Measurements from ENCODE around the gene VSNL1. TPM values are rescaled to one million over a fixed set of nuclear protein-coding genes. Genes with fewer than 3 reads are reported as not detected.

VSNL1 gene
- total RNA-seq, 1 donor from 2014 or later, result 2.1 TPM

- Mint-ChIP-seq H3K27me3 (ENCODE audit: low read depth) (no peaks in the 10 kb centered on the region), H3K36me3 (ENCODE audit: low read depth) (peaks cover 15% of the 10 kb centered on the region), H3K27ac (ENCODE audit: unreplicated experiment) (no peak overlapping the region), H3K4me1 (peaks cover 7% of the 10 kb centered on the region), H3K9me3 (no peaks in the 10 kb centered on the region), H3K4me3 (no peak overlapping the region)
- no peak for DNase-seq (ENCODE audit: low read depth, low spot score)
- TF ChIP-seq CTCF (conservative IDR thresholded peaks at IDR 0.05), result no peak
Measured at GRCh38 chr2:17664534-17664933, 124.0 kb downstream of the VSNL1 start.

- no peaks in the 10 kb centered on the region for H3K9me3 Mint-ChIP-seq
- peaks cover 10% of the 10 kb centered on the region for H3K36me3 Mint-ChIP-seq (ENCODE audit: low read depth)
- H3K27ac Mint-ChIP-seq (ENCODE audit: unreplicated experiment), result no peak overlapping the region
- H3K27me3 Mint-ChIP-seq (ENCODE audit: low read depth), result no peaks in the 10 kb centered on the region
- H3K4me3 Mint-ChIP-seq, result no peak overlapping the region
- no peak for TF ChIP-seq CTCF (conservative IDR thresholded peaks at IDR 0.05)
- no peaks in the 10 kb centered on the region for H3K4me1 Mint-ChIP-seq
- DNase-seq (ENCODE audit: low read depth, low spot score), result no peak
Measured at GRCh38 chr2:17667898-17668297, 127.4 kb downstream of the VSNL1 start.

- TF ChIP-seq CTCF (conservative IDR thresholded peaks at IDR 0.05), result no peak
- Mint-ChIP-seq H3K27ac (ENCODE audit: unreplicated experiment) (no peak overlapping the region), H3K4me3 (no peak overlapping the region), H3K9me3 (no peaks in the 10 kb centered on the region), H3K36me3 (ENCODE audit: low read depth) (peaks cover 7% of the 10 kb centered on the region), H3K4me1 (no peaks in the 10 kb centered on the region), H3K27me3 (ENCODE audit: low read depth) (no peaks in the 10 kb centered on the region)
- no peak for DNase-seq (ENCODE audit: low read depth, low spot score)
Measured at GRCh38 chr2:17672583-17673317, 132.3 kb downstream of the VSNL1 start.

GRCh38 chr2:17674817-17675216, 134.3 kb downstream of the VSNL1 start:
- no peaks in the 10 kb centered on the region for H3K9me3 Mint-ChIP-seq

GRCh38 chr2:17680119-17680518, 139.6 kb downstream of the VSNL1 start:
- H3K9me3 Mint-ChIP-seq, result no peaks in the 10 kb centered on the region
- TF ChIP-seq CTCF (conservative IDR thresholded peaks at IDR 0.05), result no peak
- H3K27ac Mint-ChIP-seq (ENCODE audit: unreplicated experiment), result no peak overlapping the region
- DNase-seq (ENCODE audit: low read depth, low spot score), result no peak
- no peaks in the 10 kb centered on the region for H3K27me3 Mint-ChIP-seq (ENCODE audit: low read depth)
- H3K4me1 Mint-ChIP-seq, result no peaks in the 10 kb centered on the region
- peaks cover 16% of the 10 kb centered on the region for H3K36me3 Mint-ChIP-seq (ENCODE audit: low read depth)
- no peak overlapping the region for H3K4me3 Mint-ChIP-seq

More at GRCh38 chr2:17674817-17675216, 134.3 kb downstream of the VSNL1 start:
- no peaks in the 10 kb centered on the region for H3K27me3 Mint-ChIP-seq (ENCODE audit: low read depth)
- no peak overlapping the region for H3K27ac Mint-ChIP-seq (ENCODE audit: unreplicated experiment)
- H3K4me1 Mint-ChIP-seq, result no peaks in the 10 kb centered on the region
- no peak for DNase-seq (ENCODE audit: low read depth, low spot score)
- H3K4me3 Mint-ChIP-seq, result no peak overlapping the region
- H3K36me3 Mint-ChIP-seq (ENCODE audit: low read depth), result peaks cover 5% of the 10 kb centered on the region
- no peak for TF ChIP-seq CTCF (conservative IDR thresholded peaks at IDR 0.05)
